Spleen (tissue), 11 donors: ENCODE measurements around the gene OR6N1. TPM values are rescaled to one million over a fixed set of nuclear protein-coding genes. Genes with fewer than 3 reads are reported as not detected.

Source experiments
- DNase-seq: peaks from one replicate; pipeline ENCODE4 v3.0.0-alpha.2; 2020
- H3K27ac ChIP-seq, 8 donors: fragments of 200-600 bp; sonication (generic) in 7 of 8; 1 replicate in 4 of 8; 2 replicates in 4 of 8; pipeline versions ENCODE4 v1.5.0 to v1.8.0; 2016 to 2021; ENCODE audit warnings: inconsistent platforms in 4 of 8, mild to moderate bottlenecking in 4 of 8, moderate library complexity in 1 of 8
- H3K27me3 ChIP-seq, 7 donors: fragments of 200-600 bp; sonication (generic) in 6 of 7; replicated peaks in 1 of 7; 1 replicate in 4 of 7; 2 replicates in 3 of 7; pipeline versions ENCODE4 v1.5.0 to v1.8.0; 2016 to 2021; ENCODE audit warnings: inconsistent platforms in 3 of 7, mild to moderate bottlenecking in 1 of 7
- H3K36me3 ChIP-seq, 6 donors: fragments of 200-600 bp; sonication (generic) in 5 of 6; 1 replicate in 4 of 6; 2 replicates in 2 of 6; pipeline versions ENCODE4 v1.5.0 to v1.8.0; 2016 to 2021; ENCODE audit warnings: inconsistent platforms in 2 of 6
- H3K4me1 ChIP-seq, 6 donors: fragments of 200-600 bp; sonication (generic) in 5 of 6; 1 replicate in 3 of 6; 2 replicates in 3 of 6; pipeline versions ENCODE4 v1.5.0 to v1.8.0; 2016 to 2021; ENCODE audit warnings: inconsistent platforms in 3 of 6
- H3K4me3 ChIP-seq, 8 donors: fragments of 200-600 bp; sonication (generic) in 7 of 8; 1 replicate in 4 of 8; 2 replicates in 4 of 8; pipeline versions ENCODE4 v1.5.0 to v1.8.0; 2016 to 2021; ENCODE audit warnings: inconsistent platforms in 4 of 8, mild to moderate bottlenecking in 4 of 8, moderate library complexity in 2 of 8
- H3K9me3 ChIP-seq, 8 donors: fragments of 200-600 bp; sonication (generic) in 7 of 8; 1 replicate in 4 of 8; 2 replicates in 4 of 8; pipeline versions ENCODE4 v1.5.0 to v1.8.0; 2016 to 2021; ENCODE audit warnings: inconsistent platforms in 4 of 8
- CTCF ChIP-seq, 11 experiments: fragments of 200-600 bp in 7 of 11; fragments of 450-650 bp in 4 of 11; sonication (generic) in 4 of 11; IDR thresholded peaks in 8 of 11; conservative IDR thresholded peaks in 3 of 11; 1 replicate in 7 of 11; 2 replicates in 4 of 11; pipeline versions ENCODE4 v1.4.0 to v1.8.0; 2016 to 2021; ENCODE audit warnings: antibody characterized with exemption in 11 of 11, inconsistent platforms in 4 of 11, mild to moderate bottlenecking in 1 of 11
- POLR2A ChIP-seq, 3 donors: fragments of 450-650 bp; IDR thresholded peaks; one replicate each; pipeline ENCODE4 v1.5.1; 2017; ENCODE audit warnings: antibody characterized with exemption in 3 of 3, mild to moderate bottlenecking in 1 of 3
- POLR2AphosphoS5 ChIP-seq, 3 donors: sonication (generic); formaldehyde crosslinking; IDR thresholded peaks; one replicate each; pipeline ENCODE4 v1.5.1; 2017; ENCODE audit warnings: antibody characterized with exemption in 3 of 3
- WGBS, 5 donors: extraction: QIAGEN DNeasy Blood & Tissue Kit in 3 of 5; methylation state at CpG; one replicate each; pipeline versions ENCODE4 v1.1.5 to v1.1.7; 2013 to 2018; 5-methylcytosine and 5-hydroxymethylcytosine counted together
- intact Hi-C: fragments of 100-400 bp; cut with DNase I; formaldehyde crosslinking; loops from one replicate; pipeline ENCODE4 v1.15.0; 2023; ENCODE audit warnings: low total_unique reads
- polyA plus RNA-seq, 3 donors: library from polyadenylated mRNA; stranded (reverse); fragments of 200-250 nt; gene quantifications; one replicate each; pipeline ENCODE4 v1.2.1, GENCODE V29; 2013
- total RNA-seq, 7 donors: library from RNA; depleted of rRNA in 3 of 7; stranded (reverse); fragments of >200 nt in 3 of 7; fragmentation: NEBNext Ultra II Directional in 4 of 7; extraction: Animal tissue kit (Norgen Biotek cat#: 25700) in 4 of 7; gene quantifications; one replicate each; pipeline versions ENCODE4 v1.1.0 to v1.2.1, GENCODE V29; 2016 to 2021
- donor health status: healthy with polysubstance abuse.
- donor health status: DM: no; HTN: no; CAD: no; lungs with moderate emphysema.
- donor health status: DM: no; HTN: no; CAD: no.
- donor health status: Bipolar disorder and iron deficiency.
- donor health status: healthy.
- donor health status: DM: no; HTN: no; CAD: no.
- donor health status: DM: yes; HTN: yes; CAD: no.

The OR6N1 gene
- total and polyA plus RNA-seq, 10 donors = 0.10 to 0.84 (median 0.77) TPM; not detected in 7

- intact Hi-C loops = loop anchor here (10.0 kb wide), 1 partner anchor 195 kb away; no protein-coding TSS in a partner anchor
- TF ChIP-seq POLR2AphosphoS5 (IDR thresholded peaks at IDR 0.05) (no peak), CTCF (IDR thresholded peaks at IDR 0.05 in 8 of 11, conservative IDR thresholded peaks at IDR 0.05 in 3 of 11) (no peak), POLR2A (IDR thresholded peaks at IDR 0.05) (no peak)
- peak overlapping the region in 7 of 8 donors; percentile 52 to 91 (median 80) for H3K27ac ChIP-seq
- no peak for DNase-seq
- WGBS, 5 donors = 76 to 88% (median 86%) methylated on average over 4 of the region's 4 CpGs
- H3K9me3 ChIP-seq = no peaks in the 10 kb centered on the region
- no peaks in the 10 kb centered on the region for H3K36me3 ChIP-seq
- no peaks in the 10 kb centered on the region for H3K27me3 ChIP-seq
- H3K4me1 ChIP-seq = peaks cover 0 to 41% (median 0%) of the 10 kb centered on the region in 6 donors
- peak overlapping the region in 1 of 8 donors; percentile 20 for H3K4me3 ChIP-seq
Measured at GRCh38 chr1:158799689-158800088, 27.7 kb upstream of the OR6N1 start.

- 73 to 88% (median 82%) methylated on average over 3 of the region's 3 CpGs for WGBS, 5 donors
Measured at GRCh38 chr1:158798531-158798930, 26.5 kb upstream of the OR6N1 start.

GRCh38 chr1:158794247-158794646 is 22.3 kb upstream of the OR6N1 start:
- TF ChIP-seq POLR2AphosphoS5 (IDR thresholded peaks at IDR 0.05) = no peak
- no peak for TF ChIP-seq POLR2A (IDR thresholded peaks at IDR 0.05)
- TF ChIP-seq CTCF (IDR thresholded peaks at IDR 0.05 in 8 of 11, conservative IDR thresholded peaks at IDR 0.05 in 3 of 11) = no peak
- H3K4me1 ChIP-seq = peaks cover 0 to 24% (median 0%) of the 10 kb centered on the region in 6 donors
- WGBS, 5 donors = 82 to 87% (median 84%) methylated on average over 6 of the region's 6 CpGs
- H3K36me3 ChIP-seq = no peaks in the 10 kb centered on the region
- peak overlapping the region in 1 of 8 donors; percentile 50 for H3K27ac ChIP-seq
- no peak for DNase-seq
- intact Hi-C loops = loop anchor here (10.0 kb wide), 1 partner anchor 201 kb away; no protein-coding TSS in a partner anchor
- H3K4me3 ChIP-seq = no peak overlapping the region
- no peaks in the 10 kb centered on the region for H3K27me3 ChIP-seq
- no peaks in the 10 kb centered on the region for H3K9me3 ChIP-seq

More at GRCh38 chr1:158798531-158798930, 26.5 kb upstream of the OR6N1 start:
- H3K9me3 ChIP-seq = no peaks in the 10 kb centered on the region
- no peaks in the 10 kb centered on the region for H3K27me3 ChIP-seq
- H3K4me1 ChIP-seq = peaks cover 0 to 43% (median 0%) of the 10 kb centered on the region in 6 donors
- TF ChIP-seq POLR2AphosphoS5 (IDR thresholded peaks at IDR 0.05) (no peak), CTCF (IDR thresholded peaks at IDR 0.05 in 8 of 11, conservative IDR thresholded peaks at IDR 0.05 in 3 of 11) (peak in 3 of 11 experiments; percentile 23 to 27 (median 25)), POLR2A (IDR thresholded peaks at IDR 0.05) (no peak)
- peak overlapping the region in 2 of 8 donors; percentile 86 to 91 for H3K27ac ChIP-seq
- intact Hi-C loops = loop anchor here (10.0 kb wide), 1 partner anchor 196 kb away; no protein-coding TSS in a partner anchor
- no peak for DNase-seq
- no peaks in the 10 kb centered on the region for H3K36me3 ChIP-seq
- H3K4me3 ChIP-seq = no peak overlapping the region

- no peaks in the 10 kb centered on the region for H3K27me3 ChIP-seq
- 81 to 97% (median 86%) methylated on average over 2 of the region's 2 CpGs for WGBS, 5 donors
- H3K27ac ChIP-seq = peak overlapping the region in 1 of 8 donors; percentile 50
- intact Hi-C loops = loop anchor here (10.0 kb wide), 1 partner anchor 201 kb away; no protein-coding TSS in a partner anchor
- peaks cover 0 to 24% (median 0%) of the 10 kb centered on the region in 6 donors for H3K4me1 ChIP-seq
- TF ChIP-seq POLR2A (IDR thresholded peaks at IDR 0.05) (no peak), CTCF (IDR thresholded peaks at IDR 0.05 in 8 of 11, conservative IDR thresholded peaks at IDR 0.05 in 3 of 11) (peak in 8 of 11 experiments; percentile 17 to 56 (median 42)), POLR2AphosphoS5 (IDR thresholded peaks at IDR 0.05) (no peak)
- no peak for DNase-seq
- no peaks in the 10 kb centered on the region for H3K9me3 ChIP-seq
- no peak overlapping the region for H3K4me3 ChIP-seq
- H3K36me3 ChIP-seq = no peaks in the 10 kb centered on the region
Measured at GRCh38 chr1:158793604-158794003, 21.6 kb upstream of the OR6N1 start.
